ENCODE data around the gene TBC1D8B.

- no peak for TF ChIP-seq CTCF (conservative IDR thresholded peaks at IDR 0.05; ENCODE audit: low read depth, low read length)
- TF ChIP-seq EZH2 (IDR thresholded peaks at IDR 0.05; ENCODE audit: low read length, unreplicated experiment) = no peak
Measured at GRCh38 chrX:106863697-106864096, 61.2 kb downstream of the TBC1D8B start.

Measured in PC-3 (cell line).